HCT116 (cell line): ENCODE measurements around the gene SORL1. TPM values are rescaled to one million over a fixed set of nuclear protein-coding genes. Genes with fewer than 3 reads are reported as not detected.

Experiments
- ATAC-seq: fragments of 200-7000 bp; cut with Tn5 transposase; 2 replicates; pipeline ENCODE4 v1.9.1; 2020; ENCODE audit warnings: mild to moderate bottlenecking, moderate library complexity
- BruUV-seq: library from RNA; stranded (reverse); fragments of 400-500 nt; replicated peaks from 2 replicates; lab custom pipeline; 2021; lab: Mats Ljungman, UMichigan
- CTCF ChIA-PET: fragments of 300-600 bp; sonication (Branson Sonifier 250); formaldehyde crosslinking; loops from one replicate; lab custom pipeline; 2021; ENCODE audit warnings: antibody characterized with exemption; lab: Charles Lee
- POLR2A ChIA-PET: fragments of 300-600, 350-600 bp; sonication (Branson Sonifier 250); formaldehyde crosslinking; loops from one replicate; lab custom pipeline; 2021; ENCODE audit warnings: antibody characterized with exemption; lab: Charles Lee
- RAD21 ChIA-PET, 2 experiments: fragments of 300-600 bp; sonication (Branson Sonifier 250); formaldehyde crosslinking; loops; one replicate each; lab custom pipeline; 2023; ENCODE audit warnings: low total read pairs in 2 of 2; ENCODE audit not compliant: uncharacterized antibody in 2 of 2, unreplicated experiment in 2 of 2, low non-redundant PET in 1 of 2; lab: Charles Lee
- DNase-seq: peaks from one replicate; pipeline ENCODE4 v3.0.0-alpha.2; 2010; ENCODE audit warnings: low read depth, low spot score
- H2AFZ ChIP-seq: fragments of 200-600 bp; shearing (Covaris generic), sonication (generic); 2 replicates; pipeline ENCODE4 v1.6.1; 2017; ENCODE audit warnings: low read depth, mixed run types, mixed read lengths, antibody characterized with exemption, low read length; ENCODE audit not compliant: poor library complexity, severe bottlenecking
- H3K27ac ChIP-seq: 2 replicates; pipeline ENCODE4 v1.5.1; 2012; ENCODE audit warnings: low read depth, low read length
- H3K27me3 ChIP-seq: fragments of 200-600 bp; sonication (generic); 2 replicates; pipeline ENCODE4 v1.6.1; 2016; ENCODE audit warnings: mixed run types, low read length, mixed read lengths; ENCODE audit not compliant: insufficient read depth
- H3K36me3 ChIP-seq, 2 experiments: fragments of 200-500 bp in 1 of 2; fragments of 200-600 bp in 1 of 2; sonication (Bioruptor generic) in 1 of 2; sonication (generic) in 1 of 2; 2 replicates each; pipeline versions ENCODE4 v1.5.1 to v1.6.1; 2014 to 2016; ENCODE audit warnings: low read length in 2 of 2, inconsistent platforms in 1 of 2, mixed read lengths in 1 of 2, mixed run types in 1 of 2; ENCODE audit not compliant: insufficient read depth in 2 of 2, control insufficient read depth in 1 of 2
- H3K4me1 ChIP-seq, 2 experiments: fragments of 200-600 bp in 1 of 2; sonication (generic) in 1 of 2; 2 replicates each; pipeline versions ENCODE4 v1.5.1 to v1.6.1; 2012 to 2017; ENCODE audit warnings: low read length in 2 of 2, inconsistent platforms in 1 of 2, mild to moderate bottlenecking in 1 of 2, mixed read lengths in 1 of 2, mixed run types in 1 of 2, moderate library complexity in 1 of 2; ENCODE audit not compliant: insufficient read depth in 2 of 2, control insufficient read depth in 1 of 2
- H3K4me2 ChIP-seq: fragments of 200-600 bp; sonication (generic); 2 replicates; pipeline ENCODE4 v1.6.1; 2017; ENCODE audit warnings: mixed run types, low read length, mixed read lengths
- H3K4me3 ChIP-seq, 2 experiments: fragments of 200-600 bp in 1 of 2; sonication (generic) in 1 of 2; replicated peaks in 1 of 2; 2 replicates each; pipeline ENCODE4 v1.5.1; 2011 to 2016; ENCODE audit warnings: low read length in 2 of 2, control low read depth in 1 of 2, low read depth in 1 of 2, mild to moderate bottlenecking in 1 of 2, mixed read lengths in 1 of 2, mixed run types in 1 of 2
- H3K79me2 ChIP-seq: fragments of 200-600 bp; sonication (generic); 2 replicates; pipeline ENCODE4 v1.6.1; 2017; ENCODE audit warnings: mild to moderate bottlenecking, mixed run types, low read length, moderate library complexity, mixed read lengths; ENCODE audit not compliant: insufficient read depth
- H3K9ac ChIP-seq: fragments of 200-600 bp; sonication (generic); 2 replicates; pipeline ENCODE4 v1.6.1; 2016; ENCODE audit warnings: low read length, mixed read lengths
- H3K9me2 ChIP-seq: fragments of 200-600 bp; sonication (generic), shearing (Covaris generic); 2 replicates; pipeline ENCODE4 v1.6.1; 2017; ENCODE audit warnings: mixed run types, mild to moderate bottlenecking, moderate library complexity; ENCODE audit not compliant: insufficient read depth
- H3K9me3 ChIP-seq, 2 experiments: fragments of 200-500 bp in 1 of 2; fragments of 200-600 bp in 1 of 2; sonication (Bioruptor generic) in 1 of 2; sonication (generic) in 1 of 2; 2 replicates each; pipeline ENCODE4 v1.6.1; 2014 to 2017; ENCODE audit warnings: low read length in 2 of 2, mixed read lengths in 2 of 2, inconsistent platforms in 1 of 2, low read depth in 1 of 2, mild to moderate bottlenecking in 1 of 2, mixed run types in 1 of 2, moderate library complexity in 1 of 2; ENCODE audit not compliant: control insufficient read depth in 1 of 2, insufficient read depth in 1 of 2
- H4K20me1 ChIP-seq: fragments of 200-600 bp; sonication (generic), shearing (Covaris generic); 2 replicates; pipeline ENCODE4 v1.6.1; 2017; ENCODE audit warnings: mixed run types, mild to moderate bottlenecking, moderate library complexity; ENCODE audit not compliant: insufficient read depth
- ATF3 ChIP-seq: IDR thresholded peaks from 2 replicates; pipeline ENCODE4 v1.6.1; 2012
- CBX3 ChIP-seq: IDR thresholded peaks from 2 replicates; pipeline ENCODE4 v1.6.1; 2012; ENCODE audit warnings: low read depth
- CEBPB ChIP-seq: IDR thresholded peaks from 2 replicates; pipeline ENCODE4 v1.6.1; 2012; ENCODE audit warnings: low read depth
- ELF1 ChIP-seq: IDR thresholded peaks from 2 replicates; pipeline ENCODE4 v1.6.1; 2012; ENCODE audit warnings: low read depth, borderline replicate concordance
- EZH2 ChIP-seq: fragments of 200-600 bp; sonication (generic); IDR thresholded peaks from 2 replicates; pipeline ENCODE4 v1.6.1; 2017; ENCODE audit warnings: antibody characterized with exemption, mixed run types
- EZH2phosphoT487 ChIP-seq: fragments of 200-600 bp; IDR thresholded peaks from 2 replicates; pipeline ENCODE4 v1.6.1; 2018; ENCODE audit warnings: antibody characterized with exemption, borderline replicate concordance
- FOSL1 ChIP-seq: IDR thresholded peaks from 2 replicates; pipeline ENCODE4 v1.6.1; 2012; ENCODE audit warnings: low read depth
- MAX ChIP-seq: IDR thresholded peaks from 2 replicates; pipeline ENCODE4 v1.6.1; 2012
- POLR2A ChIP-seq: IDR thresholded peaks from 2 replicates; pipeline ENCODE4 v1.7.0; 2011; ENCODE audit warnings: borderline replicate concordance; ENCODE audit not compliant: insufficient read depth, insufficient read length; ENCODE audit errors: extremely low read depth
- REST ChIP-seq: IDR thresholded peaks from 2 replicates; pipeline ENCODE4 v1.6.1; 2012; ENCODE audit warnings: low read depth
- SIN3A ChIP-seq: IDR thresholded peaks from 2 replicates; pipeline ENCODE4 v1.6.1; 2012; ENCODE audit warnings: low read depth
- TCF7L2 ChIP-seq: IDR thresholded peaks from 2 replicates; pipeline ENCODE4 v1.7.0; 2011; ENCODE audit warnings: borderline replicate concordance, inconsistent platforms; ENCODE audit not compliant: insufficient read depth, insufficient read length; ENCODE audit errors: extremely low read depth
- ZFX ChIP-seq: fragments of 450-650 bp; IDR thresholded peaks from 2 replicates; pipeline ENCODE4 v1.6.1; 2017
- intact Hi-C: fragments of 100-400 bp; cut with micrococcal nuclease; formaldehyde crosslinking; loops from 2 replicates; pipeline ENCODE4 v1.10.0; 2022
- total RNA-seq: library from RNA; stranded (reverse); gene quantifications from one replicate; pipeline ENCODE4 v1.2.1, GENCODE V29; 2021; ENCODE audit not compliant: unreplicated experiment

The SORL1 gene
- total RNA-seq, 1 experiment from 2014 or later: 17.4 TPM

GRCh38 chr11:121456151-121456550 is 4.0 kb downstream of the SORL1 start:
- no peaks in the 10 kb centered on the region for H3K9me3 ChIP-seq
- H3K9ac ChIP-seq: no peak overlapping the region
- H3K9me2 ChIP-seq: no peaks in the 10 kb centered on the region
- peaks cover 14 to 25% of the 10 kb centered on the region in 2 experiments for H3K4me1 ChIP-seq
- H3K79me2 ChIP-seq: no peaks in the 10 kb centered on the region
- RAD21 ChIA-PET: no interaction called here
- no peak overlapping the region for H3K27ac ChIP-seq
- no peaks in the 10 kb centered on the region for H3K27me3 ChIP-seq
- DNase-seq (no peak), ATAC-seq (no peak)
- H3K4me3 ChIP-seq: no peak overlapping the region
- POLR2A ChIA-PET: interaction anchor here (1.2 kb wide), 1 partner anchor 11 kb away, joined by 8 read pairs; no protein-coding TSS in a partner anchor
- CTCF ChIA-PET: no interaction called here
- no peaks in the 10 kb centered on the region for H4K20me1 ChIP-seq
- intact Hi-C loops: no loop called here
- H2AFZ ChIP-seq: no peak overlapping the region
- TF ChIP-seq ATF3: no peak
- TF ChIP-seq MAX: no peak
- TF ChIP-seq FOSL1: no peak
- TF ChIP-seq CEBPB: no peak
- no peak for TF ChIP-seq REST
- TF ChIP-seq CBX3: no peak
- no peak for TF ChIP-seq ZFX
- no peak for TF ChIP-seq EZH2
- no peak for TF ChIP-seq TCF7L2
- no peak for TF ChIP-seq ELF1
- TF ChIP-seq SIN3A: no peak
- TF ChIP-seq POLR2A: no peak
- no peak for TF ChIP-seq EZH2phosphoT487
- H3K36me3 ChIP-seq: no peaks in the 10 kb centered on the region
- BruUV-seq: no TSS peak
- no peak overlapping the region for H3K4me2 ChIP-seq
